ENCODE results near the gene MMRN1. TPM values are rescaled to one million over a fixed set of nuclear protein-coding genes. Genes with fewer than 3 reads are reported as not detected.

The MMRN1 gene, protein sequence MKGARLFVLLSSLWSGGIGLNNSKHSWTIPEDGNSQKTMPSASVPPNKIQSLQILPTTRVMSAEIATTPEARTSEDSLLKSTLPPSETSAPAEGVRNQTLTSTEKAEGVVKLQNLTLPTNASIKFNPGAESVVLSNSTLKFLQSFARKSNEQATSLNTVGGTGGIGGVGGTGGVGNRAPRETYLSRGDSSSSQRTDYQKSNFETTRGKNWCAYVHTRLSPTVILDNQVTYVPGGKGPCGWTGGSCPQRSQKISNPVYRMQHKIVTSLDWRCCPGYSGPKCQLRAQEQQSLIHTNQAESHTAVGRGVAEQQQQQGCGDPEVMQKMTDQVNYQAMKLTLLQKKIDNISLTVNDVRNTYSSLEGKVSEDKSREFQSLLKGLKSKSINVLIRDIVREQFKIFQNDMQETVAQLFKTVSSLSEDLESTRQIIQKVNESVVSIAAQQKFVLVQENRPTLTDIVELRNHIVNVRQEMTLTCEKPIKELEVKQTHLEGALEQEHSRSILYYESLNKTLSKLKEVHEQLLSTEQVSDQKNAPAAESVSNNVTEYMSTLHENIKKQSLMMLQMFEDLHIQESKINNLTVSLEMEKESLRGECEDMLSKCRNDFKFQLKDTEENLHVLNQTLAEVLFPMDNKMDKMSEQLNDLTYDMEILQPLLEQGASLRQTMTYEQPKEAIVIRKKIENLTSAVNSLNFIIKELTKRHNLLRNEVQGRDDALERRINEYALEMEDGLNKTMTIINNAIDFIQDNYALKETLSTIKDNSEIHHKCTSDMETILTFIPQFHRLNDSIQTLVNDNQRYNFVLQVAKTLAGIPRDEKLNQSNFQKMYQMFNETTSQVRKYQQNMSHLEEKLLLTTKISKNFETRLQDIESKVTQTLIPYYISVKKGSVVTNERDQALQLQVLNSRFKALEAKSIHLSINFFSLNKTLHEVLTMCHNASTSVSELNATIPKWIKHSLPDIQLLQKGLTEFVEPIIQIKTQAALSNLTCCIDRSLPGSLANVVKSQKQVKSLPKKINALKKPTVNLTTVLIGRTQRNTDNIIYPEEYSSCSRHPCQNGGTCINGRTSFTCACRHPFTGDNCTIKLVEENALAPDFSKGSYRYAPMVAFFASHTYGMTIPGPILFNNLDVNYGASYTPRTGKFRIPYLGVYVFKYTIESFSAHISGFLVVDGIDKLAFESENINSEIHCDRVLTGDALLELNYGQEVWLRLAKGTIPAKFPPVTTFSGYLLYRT
- total RNA-seq: 10 to 100 TPM in 1 of 2 donors, 1 to 10 TPM in 1; 8.0 to 12.5 TPM
- long read RNA-seq, full-length matches to known transcripts: 4 of 4 reads
- long read RNA-seq, partial matches to known transcripts: 0 of 4 reads
- long read RNA-seq, other reads (novel, unspliced or antisense): 0 of 4 reads

DNA sequence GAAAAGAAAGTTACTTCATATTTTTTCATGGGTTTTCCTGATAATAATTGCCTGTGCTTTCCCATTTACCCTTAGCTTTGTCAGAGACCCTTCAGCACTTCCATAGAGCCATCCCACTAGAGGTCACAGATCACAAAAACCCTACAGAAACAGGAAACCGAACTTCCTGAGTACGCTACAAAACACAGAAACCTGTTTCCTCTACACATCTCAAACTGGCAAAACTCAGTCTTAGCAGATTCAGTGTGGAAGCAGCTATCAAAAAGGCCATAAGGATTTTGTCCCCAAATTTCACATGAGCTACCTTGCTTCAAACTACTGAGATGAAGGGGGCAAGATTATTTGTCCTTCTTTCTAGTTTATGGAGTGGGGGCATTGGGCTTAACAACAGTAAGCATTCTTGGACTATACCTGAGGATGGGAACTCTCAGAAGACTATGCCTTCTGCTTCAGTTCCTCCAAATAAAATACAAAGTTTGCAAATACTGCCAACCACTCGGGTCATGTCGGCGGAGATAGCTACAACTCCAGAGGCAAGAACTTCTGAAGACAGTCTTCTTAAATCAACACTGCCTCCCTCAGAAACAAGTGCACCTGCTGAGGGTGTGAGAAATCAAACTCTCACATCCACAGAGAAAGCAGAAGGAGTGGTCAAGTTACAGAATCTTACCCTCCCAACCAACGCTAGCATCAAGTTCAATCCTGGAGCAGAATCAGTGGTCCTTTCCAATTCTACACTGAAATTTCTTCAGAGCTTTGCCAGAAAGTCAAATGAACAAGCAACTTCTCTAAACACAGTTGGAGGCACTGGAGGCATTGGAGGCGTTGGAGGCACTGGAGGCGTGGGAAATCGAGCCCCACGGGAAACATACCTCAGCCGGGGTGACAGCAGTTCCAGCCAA lies at the start of gene MMRN1:
Gene MMRN1 (plus strand): TSS at position 206 of the 902 bp plus-strand sequence. CDS start 118 bp downstream, at position 324.
- intact Hi-C loops (cut with DNase I): no loop called here
- no peak for ATAC-seq

DNA sequence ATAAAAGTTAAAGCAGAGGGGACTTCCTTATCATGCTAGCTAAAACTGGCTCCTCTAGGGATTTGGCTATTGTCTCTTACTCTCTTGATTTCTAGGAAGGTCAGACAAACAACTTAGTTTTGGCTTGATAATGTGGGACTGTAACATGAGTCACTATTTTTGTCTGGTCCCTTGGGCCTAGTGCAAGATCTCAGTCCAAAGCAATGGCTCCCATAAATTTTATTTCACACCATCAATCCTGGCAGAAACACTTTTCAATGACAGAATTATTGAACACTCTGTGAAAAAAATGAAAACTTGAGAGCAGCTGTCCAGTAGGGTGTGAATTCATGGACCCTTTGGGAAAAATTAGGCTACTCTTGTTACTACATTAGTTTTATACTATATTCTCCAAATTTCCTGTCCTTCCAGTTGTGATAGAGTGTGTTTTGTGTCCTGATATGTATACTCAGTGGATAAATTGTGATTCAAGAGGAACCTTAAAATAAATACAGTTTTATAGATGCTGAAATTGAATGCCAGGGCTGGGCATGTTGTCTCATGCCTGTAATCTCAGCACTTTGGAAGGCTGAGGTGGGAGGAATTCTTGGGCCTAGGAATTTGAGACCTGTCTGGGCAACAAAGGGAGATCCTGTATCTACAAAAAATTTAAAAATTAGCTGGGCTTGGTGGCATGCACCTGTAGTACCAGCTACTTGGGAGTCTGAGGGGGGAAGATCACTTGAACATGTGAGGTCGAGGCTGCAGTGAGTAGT lies 46.9 kb upstream of the MMRN1 start:
- DNase-seq: no peak
- intact Hi-C loops (cut with DNase I): no loop called here
- ATAC-seq: no peak

More for the DNA sequence above, at the start of gene MMRN1:
- DNase-seq: no peak

DNA sequence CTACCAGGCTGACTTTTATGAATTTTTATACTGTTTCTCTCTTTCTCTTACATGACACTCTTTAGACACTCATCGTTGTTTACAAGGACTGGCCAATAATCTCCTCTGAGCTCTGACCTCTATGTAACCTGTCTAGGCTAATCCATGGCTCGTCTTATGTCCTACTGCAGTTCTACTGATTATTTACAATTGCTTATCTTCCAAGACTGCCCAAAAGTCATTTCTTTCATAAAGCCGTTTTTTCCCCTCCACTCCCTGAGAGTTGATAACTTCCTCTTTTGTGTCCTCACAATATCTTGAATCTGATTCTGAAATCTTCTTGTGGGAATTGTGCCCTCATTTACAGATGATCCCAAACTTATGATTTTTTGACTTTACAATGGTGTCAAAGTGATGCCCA lies 39.4 kb upstream of the MMRN1 start:
- DNase-seq (no peak), ATAC-seq (no peak)
- intact Hi-C loops (cut with DNase I): no loop called here

DNA sequence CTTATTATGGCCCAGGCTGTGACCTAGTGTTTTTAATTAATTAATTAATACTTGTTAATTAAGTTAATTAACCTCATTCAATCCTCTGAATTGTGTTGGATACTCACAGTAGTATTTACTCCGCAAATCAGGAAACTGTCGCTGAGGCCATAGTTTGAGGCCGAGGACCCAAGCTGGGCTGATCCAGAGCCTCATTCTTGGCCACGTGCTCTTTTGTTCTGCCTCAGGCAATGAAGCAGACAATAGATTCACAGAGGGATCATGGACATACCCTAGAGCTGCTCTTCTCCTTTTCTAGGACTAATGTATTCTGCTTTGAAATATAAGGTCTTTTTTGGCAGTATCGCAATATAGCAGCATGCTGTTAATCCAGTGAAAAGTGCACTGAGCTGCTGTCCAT lies 33.7 kb upstream of the MMRN1 start:
- no peak for DNase-seq
- intact Hi-C loops (cut with DNase I): no loop called here
- no peak for ATAC-seq

DNA sequence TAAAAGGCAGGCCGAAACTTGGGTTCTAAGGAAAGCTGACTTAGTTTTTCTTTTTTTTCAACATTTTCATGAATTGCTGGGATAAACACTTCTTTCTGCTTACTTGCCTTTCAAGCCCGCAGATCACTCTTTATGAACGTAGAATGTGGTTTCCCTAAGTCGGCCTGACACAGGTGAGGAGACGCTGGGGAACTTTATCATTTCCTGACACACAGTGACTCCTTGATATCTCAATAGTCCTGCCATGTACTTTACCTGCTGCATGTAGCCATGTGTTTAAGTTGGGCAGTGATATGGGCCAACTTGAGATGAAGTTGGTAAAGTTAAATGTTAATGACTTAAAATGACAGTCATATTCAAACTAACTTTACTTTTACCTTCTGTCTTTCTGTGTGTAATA lies 31.1 kb upstream of the MMRN1 start:
- ATAC-seq (no peak), DNase-seq (no peak)
- intact Hi-C loops (cut with DNase I): no loop called here

DNA sequence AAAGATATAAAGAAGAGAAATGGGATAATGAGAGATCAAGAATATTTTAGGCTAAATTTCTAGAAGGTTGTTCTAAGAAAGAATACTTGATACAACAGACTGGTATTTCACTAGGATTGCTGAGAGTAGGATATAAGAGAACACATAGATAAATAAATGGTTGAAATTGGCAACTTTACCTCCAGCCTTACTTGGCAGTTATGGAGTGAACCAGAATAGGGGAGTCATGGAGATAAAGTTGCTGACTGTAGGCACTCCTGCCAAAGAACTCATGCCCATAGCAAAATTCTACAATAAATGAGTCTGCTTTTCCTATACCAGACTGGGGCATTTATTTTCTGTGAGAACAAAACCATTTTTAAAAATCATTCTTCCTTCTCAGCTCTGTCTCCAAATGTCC lies 26.4 kb upstream of the MMRN1 start:
- DNase-seq (no peak), ATAC-seq (peak in 1 of 2 donors; percentile 26)
- intact Hi-C loops (cut with DNase I): loop anchor here in 1 of 2 donors (2.0 kb wide), 1 partner anchor 209 kb away; no protein-coding TSS in a partner anchor

DNA sequence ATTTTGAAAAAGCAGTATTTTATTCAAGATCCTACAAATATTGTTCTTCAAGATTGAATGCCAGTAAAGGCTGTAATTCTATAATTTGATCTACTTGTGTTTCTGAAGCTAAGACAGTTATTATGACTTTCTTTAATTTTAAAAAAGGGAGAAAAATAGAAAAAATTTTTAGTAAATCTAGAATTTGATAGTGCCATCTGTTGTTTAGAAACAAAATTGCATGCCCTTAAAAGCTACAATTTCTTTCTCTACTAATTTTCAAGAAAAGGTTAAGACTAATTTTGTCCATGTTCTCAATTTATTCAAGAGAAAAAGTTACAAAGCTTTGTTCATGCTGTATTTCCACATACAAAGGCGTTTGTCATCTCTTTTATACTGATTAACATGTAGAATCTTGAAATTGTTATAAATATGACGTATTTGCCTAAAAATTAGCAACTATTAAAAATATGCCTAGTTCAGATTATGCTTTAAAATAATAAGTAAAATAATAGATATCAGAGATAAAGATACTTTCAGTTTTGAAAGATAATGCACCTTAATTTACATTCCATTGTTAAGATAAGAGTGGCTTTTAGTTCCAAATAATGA lies 25.6 kb upstream of the MMRN1 start:
- DNase-seq (no peak), ATAC-seq (no peak)
- intact Hi-C loops (cut with DNase I): loop anchor here in 1 of 2 donors (2.0 kb wide), 1 partner anchor 210 kb away; no protein-coding TSS in a partner anchor

DNA sequence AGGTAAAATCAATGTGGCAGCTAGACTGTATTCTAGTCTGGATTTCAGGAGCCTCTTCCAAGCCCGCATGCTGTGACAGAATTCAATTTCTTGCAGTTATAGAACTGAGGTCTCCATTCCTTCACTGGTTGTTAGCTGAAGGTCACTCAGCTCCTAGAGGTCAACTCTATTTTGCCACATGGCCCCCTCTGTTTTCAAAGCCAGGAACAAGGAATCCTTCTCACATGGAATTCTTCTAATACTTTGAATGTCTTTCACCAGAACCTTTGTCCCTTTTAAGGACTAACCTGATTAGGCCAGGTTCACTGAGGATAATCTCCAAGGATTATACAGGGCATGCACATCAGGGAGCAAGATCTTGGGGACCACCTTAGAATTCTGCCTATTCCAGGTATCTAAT lies 23.4 kb upstream of the MMRN1 start:
- intact Hi-C loops (cut with DNase I): no loop called here
- ATAC-seq (no peak), DNase-seq (no peak)

DNA sequence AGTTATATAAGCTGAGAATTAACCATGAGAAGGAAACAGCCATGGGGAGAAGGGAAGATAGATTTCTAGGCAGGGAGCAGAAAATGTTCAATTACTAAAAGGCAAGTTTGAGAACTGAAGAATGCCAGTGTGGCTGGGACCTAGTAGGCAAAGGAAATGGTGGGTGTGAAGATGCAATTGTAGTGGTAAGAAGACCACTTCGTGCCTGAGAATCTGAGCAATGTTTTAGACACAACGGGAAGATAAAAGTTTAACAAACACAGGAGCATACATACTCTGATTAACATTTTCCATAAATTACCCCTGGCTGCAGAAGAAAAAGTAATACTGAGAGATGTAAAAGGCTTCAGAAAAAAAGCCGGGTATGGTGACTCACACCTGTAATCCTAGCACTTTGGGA lies 18.1 kb upstream of the MMRN1 start:
- DNase-seq (no peak), ATAC-seq (no peak)
- intact Hi-C loops (cut with DNase I): no loop called here

DNA sequence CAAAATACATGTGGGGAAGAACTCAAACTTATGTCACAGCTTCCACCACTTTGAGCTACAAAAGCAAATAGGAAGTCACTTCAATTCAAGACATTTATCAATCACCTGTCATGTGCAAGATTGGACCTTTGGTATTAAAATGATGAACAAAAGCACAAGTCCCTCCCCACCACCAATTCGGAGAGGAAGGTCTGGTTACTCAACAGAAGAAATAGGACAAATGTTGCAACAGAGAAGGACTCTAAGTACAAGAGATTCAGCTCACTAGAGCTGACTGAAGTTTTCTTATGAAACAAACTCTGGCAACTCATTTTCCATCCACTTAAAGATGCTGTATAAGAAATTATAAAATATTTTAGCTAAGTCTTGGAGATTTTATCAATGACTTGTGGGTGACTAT lies 16.0 kb upstream of the MMRN1 start:
- no peak for DNase-seq
- ATAC-seq: no peak

DNA sequence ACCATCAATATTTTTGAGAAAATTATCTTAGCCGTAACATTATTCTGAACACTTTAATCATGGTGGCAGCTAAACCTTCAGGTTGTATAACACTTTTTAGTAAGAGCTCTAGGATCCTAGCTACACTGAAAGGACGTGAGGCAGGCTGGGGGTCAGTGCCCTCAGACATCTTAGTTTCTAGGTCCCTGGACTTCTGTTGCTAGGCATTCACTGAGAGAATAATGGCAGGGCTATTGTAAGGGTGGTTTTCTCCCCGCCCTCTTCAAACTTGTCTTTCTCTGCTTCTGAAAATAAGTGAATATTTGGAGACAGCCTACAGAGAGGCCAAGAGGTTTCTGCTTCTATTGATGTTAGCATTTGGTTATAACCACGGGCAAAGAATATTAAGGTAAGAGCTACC lies 15.4 kb upstream of the MMRN1 start:
- intact Hi-C loops (cut with DNase I): no loop called here
- ATAC-seq (no peak), DNase-seq (no peak)

More for the DNA sequence above, 16.0 kb upstream of the MMRN1 start:
- intact Hi-C loops (cut with DNase I): no loop called here

DNA sequence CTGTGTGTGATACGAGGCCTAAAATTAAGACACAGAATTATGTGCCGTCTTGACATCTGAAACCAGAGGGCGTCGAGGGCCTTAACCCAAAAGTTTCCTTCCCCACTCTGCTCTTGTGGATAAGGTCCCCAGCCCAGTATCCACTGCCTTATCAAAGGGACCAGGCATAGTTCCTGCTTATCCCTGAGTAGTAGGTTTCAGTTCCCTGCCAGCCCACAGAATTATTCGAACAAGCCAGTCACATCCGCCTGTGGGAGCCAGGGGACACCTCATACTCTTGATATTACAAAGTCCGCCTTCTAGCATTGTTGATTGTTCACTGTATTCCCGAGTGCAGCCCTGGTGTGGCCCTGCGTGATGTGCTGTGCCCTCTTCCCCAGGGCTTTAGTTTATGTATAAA lies 5.4 kb upstream of the MMRN1 start:
- intact Hi-C loops (cut with DNase I): no loop called here
- ATAC-seq (peak; percentile 23 to 82), DNase-seq (peak; percentile 47)

DNA sequence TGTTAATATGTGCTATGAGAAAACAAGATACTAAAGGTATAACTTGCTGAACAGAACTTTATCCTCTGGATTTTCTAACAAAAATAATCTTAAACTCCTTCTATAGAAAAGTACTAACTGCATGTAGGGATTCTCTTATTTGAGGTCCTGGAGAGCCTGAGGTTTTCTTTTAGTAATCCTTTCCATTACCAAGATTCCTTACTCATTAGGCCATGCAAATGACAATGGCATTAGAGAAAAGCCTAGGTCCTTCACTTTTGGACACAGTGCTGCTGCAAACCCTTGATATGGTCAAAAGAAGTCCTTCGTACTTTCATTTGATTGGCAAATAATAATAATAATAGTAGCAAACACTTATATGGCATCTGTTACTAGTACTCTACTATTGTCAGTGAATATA lies 3.2 kb downstream of the MMRN1 start:
- intact Hi-C loops (cut with DNase I): no loop called here
- DNase-seq (no peak), ATAC-seq (no peak)

DNA sequence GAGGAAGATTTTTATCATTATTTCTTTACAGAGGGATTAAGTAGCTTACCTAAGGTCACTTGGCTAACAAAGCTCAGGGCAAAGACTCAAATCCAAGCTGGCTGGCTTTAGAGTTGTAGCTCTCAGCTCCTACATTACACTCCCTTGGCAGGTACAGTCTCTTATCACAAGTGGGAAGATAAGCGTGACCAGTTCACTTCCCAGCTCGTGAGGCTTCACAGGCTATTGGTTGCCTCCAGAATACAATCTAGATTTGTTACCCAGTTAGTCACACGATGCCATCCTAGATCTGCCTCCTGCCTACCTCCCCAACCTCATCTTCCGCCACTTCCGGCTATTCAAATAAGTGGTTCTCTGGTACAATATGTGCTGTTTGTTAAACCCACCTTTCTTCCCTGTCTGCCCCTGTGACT lies 3.7 kb downstream of the MMRN1 start:
- ATAC-seq (peak; percentile 38 to 62), DNase-seq (no peak)

DNA sequence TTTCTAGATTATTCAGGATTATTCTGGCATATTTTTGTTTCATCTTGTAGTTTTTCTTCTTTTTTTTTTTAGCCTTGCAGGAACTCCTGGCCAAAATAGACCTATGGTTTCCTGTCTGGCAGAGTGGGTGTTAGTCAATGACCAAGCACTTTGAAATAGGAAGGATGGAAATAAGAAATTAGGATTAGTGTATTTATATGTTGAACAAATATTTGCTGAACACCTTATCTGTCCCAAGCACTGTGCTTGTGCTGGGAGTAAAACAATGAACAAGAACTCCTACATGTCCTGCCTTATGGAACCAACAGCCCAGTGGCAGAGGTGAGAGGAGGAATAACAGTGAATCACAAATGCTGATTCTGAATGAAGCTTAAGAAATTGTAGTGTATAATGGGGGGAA lies 4.5 kb downstream of the MMRN1 start:
- DNase-seq: no peak
- no peak for ATAC-seq
- intact Hi-C loops (cut with DNase I): no loop called here

More for the DNA sequence above, 3.7 kb downstream of the MMRN1 start:
- intact Hi-C loops (cut with DNase I): no loop called here

DNA sequence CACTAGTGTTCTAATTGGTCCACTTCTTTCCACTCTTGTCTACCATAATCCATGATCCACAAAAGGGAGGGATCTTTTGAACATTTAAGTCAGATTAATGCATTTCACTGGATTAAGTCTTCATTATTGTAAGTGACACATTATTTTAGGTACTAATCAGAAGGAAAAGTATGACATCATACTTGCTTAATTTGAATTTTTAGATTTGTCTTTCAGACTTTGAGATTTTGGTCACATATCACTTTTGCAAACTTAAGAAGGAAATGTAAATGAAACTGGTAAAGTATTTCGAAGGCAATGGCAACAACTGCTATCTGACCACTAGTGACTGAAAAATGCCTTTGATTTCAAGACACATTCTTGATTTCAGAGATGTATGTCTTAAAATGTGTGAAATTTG lies 5.2 kb downstream of the MMRN1 start:
- intact Hi-C loops (cut with DNase I): loop anchor here in 1 of 2 donors (10.0 kb wide), 1 partner anchor 415 kb away; no protein-coding TSS in a partner anchor
- ATAC-seq (no peak), DNase-seq (no peak)
